ENCODE results near the gene YWHAH. TPM values are rescaled to one million over a fixed set of nuclear protein-coding genes. Genes with fewer than 3 reads are reported as not detected.

Gene YWHAH
- total and polyA plus RNA-seq, 9 of the 15 experiments (the other 6 are each of a cell fraction or from before 2014, with no cell fraction given) = 32.0 to 177 (median 114) TPM

DNA sequence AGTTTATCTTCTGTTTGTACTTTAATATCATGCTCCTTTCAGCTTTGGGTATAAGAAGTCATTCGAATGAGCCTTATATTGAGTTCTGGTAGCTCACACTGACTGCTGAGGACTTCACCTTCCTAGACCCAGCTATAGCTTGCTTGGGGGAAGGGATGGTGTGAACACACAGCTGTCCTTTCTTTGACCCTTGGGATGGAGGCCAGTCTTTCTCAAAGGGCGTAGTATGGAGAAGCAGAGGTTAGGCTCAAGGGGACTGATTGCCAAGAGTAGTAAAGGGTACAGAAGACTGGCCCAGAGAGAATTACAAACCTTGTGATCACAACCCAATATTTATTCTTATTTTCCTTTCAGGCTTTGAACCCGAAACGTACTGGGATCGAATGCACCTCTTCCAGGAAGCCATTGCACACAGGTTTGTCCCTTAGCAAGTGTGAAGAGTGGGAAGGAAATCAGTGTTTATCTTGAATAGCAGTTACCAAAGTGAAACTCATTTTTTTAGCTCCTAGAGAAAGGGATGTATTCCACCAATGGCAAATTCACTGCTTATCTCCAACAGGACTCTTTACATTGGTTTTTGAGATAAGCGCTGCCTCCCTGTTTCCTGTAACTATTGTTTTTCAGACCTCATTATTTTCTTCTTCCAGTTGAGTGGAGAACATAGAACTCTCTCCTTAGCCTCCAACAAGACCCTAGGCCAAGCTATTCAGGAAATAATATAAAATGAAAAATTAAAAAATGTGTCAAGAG lies 42.8 kb upstream of the YWHAH start (continued):
- TF ChIP-seq ZNF212 (CRISPR knock-in tag; IDR thresholded peaks at IDR 0.05) (no peak), TAL1 (IDR thresholded peaks at IDR 0.05) (peak; percentile 77), SP1 (CRISPR knock-in tag; IDR thresholded peaks at IDR 0.05) (no peak), MCM3 (IDR thresholded peaks at IDR 0.05) (no peak), HDAC1 (IDR thresholded peaks at IDR 0.05) (peak; percentile 51 to 92; a peak in 3 of 4 replicates), BCOR (IDR thresholded peaks at IDR 0.05) (no peak; the same call in 1 of the 2 replicates), RFX7 (CRISPR knock-in tag; IDR thresholded peaks at IDR 0.05) (no peak), SMARCB1 (IDR thresholded peaks at IDR 0.05; ENCODE audit: insufficient read length, low read depth) (no peak), EP400 (IDR thresholded peaks at IDR 0.05) (peak; percentile 27; the same call in 1 of the 2 replicates), ZNF23 (CRISPR knock-in tag; IDR thresholded peaks at IDR 0.05) (no peak), ETV6 (IDR thresholded peaks at IDR 0.05; ENCODE audit: borderline replicate concordance in 1 of 2, low read depth in 2 of 2, low read length in 1 of 2) (no peak), ETV6 (CRISPR knock-in tag; IDR thresholded peaks at IDR 0.05; ENCODE audit: borderline replicate concordance) (no peak), HDAC6 (IDR thresholded peaks at IDR 0.05; ENCODE audit: low read depth, low read length) (no peak), HLTF (IDR thresholded peaks at IDR 0.05) (no peak), LEF1 (IDR thresholded peaks at IDR 0.05) (peak; percentile 78; the same call in 1 of the 2 replicates), RCOR1 (IDR thresholded peaks at IDR 0.05; ENCODE audit: borderline replicate concordance in 1 of 2, low read depth in 2 of 2, low read length in 2 of 2) (peak; percentile 72 to 99; a peak in 3 of 4 replicates), ZNF232 (CRISPR knock-in tag; IDR thresholded peaks at IDR 0.05) (no peak), NFATC3 (IDR thresholded peaks at IDR 0.05) (0 out of 2 replicates have a peak, but pooled peaks have one; percentile 47), TAF1 (IDR thresholded peaks at IDR 0.05; ENCODE audit: control insufficient read depth, extremely low read depth, insufficient read depth, low read length, severe bottlenecking) (no peak), HSF4 (CRISPR knock-in tag; IDR thresholded peaks at IDR 0.05; ENCODE audit: borderline replicate concordance) (no peak), THRB (CRISPR knock-in tag; conservative IDR thresholded peaks at IDR 0.05) (no peak), TCF3 (CRISPR knock-in tag; IDR thresholded peaks at IDR 0.05) (peak; percentile 81), CHCHD3 (CRISPR knock-in tag; IDR thresholded peaks at IDR 0.05) (no peak), SRSF3 (IDR thresholded peaks at IDR 0.05; ENCODE audit: insufficient read depth, low read length) (no peak)
- TF ChIP-seq, protein P1, sequence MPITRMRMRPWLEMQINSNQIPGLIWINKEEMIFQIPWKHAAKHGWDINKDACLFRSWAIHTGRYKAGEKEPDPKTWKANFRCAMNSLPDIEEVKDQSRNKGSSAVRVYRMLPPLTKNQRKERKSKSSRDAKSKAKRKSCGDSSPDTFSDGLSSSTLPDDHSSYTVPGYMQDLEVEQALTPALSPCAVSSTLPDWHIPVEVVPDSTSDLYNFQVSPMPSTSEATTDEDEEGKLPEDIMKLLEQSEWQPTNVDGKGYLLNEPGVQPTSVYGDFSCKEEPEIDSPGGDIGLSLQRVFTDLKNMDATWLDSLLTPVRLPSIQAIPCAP (CRISPR knock-in tag; IDR thresholded peaks at IDR 0.05; ENCODE audit: borderline replicate concordance) = no peak
- TF ChIP-seq, protein P2, sequence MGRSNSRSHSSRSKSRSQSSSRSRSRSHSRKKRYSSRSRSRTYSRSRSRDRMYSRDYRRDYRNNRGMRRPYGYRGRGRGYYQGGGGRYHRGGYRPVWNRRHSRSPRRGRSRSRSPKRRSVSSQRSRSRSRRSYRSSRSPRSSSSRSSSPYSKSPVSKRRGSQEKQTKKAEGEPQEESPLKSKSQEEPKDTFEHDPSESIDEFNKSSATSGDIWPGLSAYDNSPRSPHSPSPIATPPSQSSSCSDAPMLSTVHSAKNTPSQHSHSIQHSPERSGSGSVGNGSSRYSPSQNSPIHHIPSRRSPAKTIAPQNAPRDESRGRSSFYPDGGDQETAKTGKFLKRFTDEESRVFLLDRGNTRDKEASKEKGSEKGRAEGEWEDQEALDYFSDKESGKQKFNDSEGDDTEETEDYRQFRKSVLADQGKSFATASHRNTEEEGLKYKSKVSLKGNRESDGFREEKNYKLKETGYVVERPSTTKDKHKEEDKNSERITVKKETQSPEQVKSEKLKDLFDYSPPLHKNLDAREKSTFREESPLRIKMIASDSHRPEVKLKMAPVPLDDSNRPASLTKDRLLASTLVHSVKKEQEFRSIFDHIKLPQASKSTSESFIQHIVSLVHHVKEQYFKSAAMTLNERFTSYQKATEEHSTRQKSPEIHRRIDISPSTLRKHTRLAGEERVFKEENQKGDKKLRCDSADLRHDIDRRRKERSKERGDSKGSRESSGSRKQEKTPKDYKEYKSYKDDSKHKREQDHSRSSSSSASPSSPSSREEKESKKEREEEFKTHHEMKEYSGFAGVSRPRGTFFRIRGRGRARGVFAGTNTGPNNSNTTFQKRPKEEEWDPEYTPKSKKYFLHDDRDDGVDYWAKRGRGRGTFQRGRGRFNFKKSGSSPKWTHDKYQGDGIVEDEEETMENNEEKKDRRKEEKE (IDR thresholded peaks at IDR 0.05; ENCODE audit: borderline replicate concordance in 1 of 2, control insufficient read depth in 1 of 2, low read depth in 2 of 2, low read length in 1 of 2) = no peak
